Activated CD8-positive, alpha-beta memory T cell treated with anti-CD3 and anti-CD28 coated beads for 4 hours (primary cell): ENCODE measurements around the gene ZNHIT2.
"Not testable (repeated sequence)": the region's sequence is repeated elsewhere in the genome, so short reads cannot be mapped to it uniquely, and the experiment has no call there.

Experiments
- DNase-seq, 2 donors: peaks; one replicate each; pipeline ENCODE4 v3.0.0-alpha.2; 2020; ENCODE audit warnings: low read depth in 2 of 2

Gene ZNHIT2

GRCh38 chr11:65119670-65119995, 2.1 kb upstream of the ZNHIT2 start:
- no peak for DNase-seq

- not testable (repeated sequence) for DNase-seq
Measured at GRCh38 chr11:65118891-65119669, 1.6 kb upstream of the ZNHIT2 start.

- DNase-seq = no peak
Measured at GRCh38 chr11:65118097-65118837, 766 bp upstream of the ZNHIT2 start.

- peak in 1 of 2 donors; percentile 60 for DNase-seq
Measured at GRCh38 chr11:65116370-65117205, 913 bp downstream of the ZNHIT2 start.

GRCh38 chr11:65115361-65116082, 2.0 kb downstream of the ZNHIT2 start:
- no peak for DNase-seq

GRCh38 chr11:65114538-65115171, 2.8 kb downstream of the ZNHIT2 start:
- no peak for DNase-seq

GRCh38 chr11:65113839-65114238, 3.7 kb downstream of the ZNHIT2 start:
- DNase-seq = no peak

- no peak for DNase-seq
Measured at GRCh38 chr11:65113361-65113756, 4.1 kb downstream of the ZNHIT2 start.

GRCh38 chr11:65112546-65113360, 4.7 kb downstream of the ZNHIT2 start:
- DNase-seq = peak; percentile 37 to 47

- peak; percentile 82 to 84 for DNase-seq
Measured at GRCh38 chr11:65111744-65112545, 5.6 kb downstream of the ZNHIT2 start, which contains the start of gene TM7SF2. TM7SF2 (plus strand) TSS chr11:65111872; CDS start chr11:65112016, 144 bp downstream.

- no peak for DNase-seq
Measured at GRCh38 chr11:65111159-65111743, 6.2 kb downstream of the ZNHIT2 start.

- peak; percentile 82 to 94 for DNase-seq
Measured at GRCh38 chr11:65110354-65110861, 7.1 kb downstream of the ZNHIT2 start.

GRCh38 chr11:65109231-65110198, 8.0 kb downstream of the ZNHIT2 start:
- DNase-seq = no peak

- DNase-seq = no peak
Measured at GRCh38 chr11:65108469-65109123, 8.9 kb downstream of the ZNHIT2 start.

GRCh38 chr11:65107751-65108468, 9.6 kb downstream of the ZNHIT2 start:
- no peak for DNase-seq

GRCh38 chr11:65107078-65107477, 10.4 kb downstream of the ZNHIT2 start:
- DNase-seq = no peak
